Measurements from ENCODE around the gene THUMPD1.

Gene THUMPD1

GRCh38 chr16:20689668-20690067 is 52.0 kb downstream of the THUMPD1 start:
- FAIRE-seq: no peak

GRCh38 chr16:20683812-20684211 is 57.8 kb downstream of the THUMPD1 start:
- FAIRE-seq: no peak

Data from TTC549 (cell line).